Vagina (tissue), 2 donors: ENCODE data around the gene ZSWIM2.

ENCODE experiments used
- POLR2A ChIP-seq, 2 donors: fragments of 450-650 bp; IDR thresholded peaks; one replicate each; pipeline ENCODE4 v1.6.1; 2017; ENCODE audit warnings: antibody characterized with exemption in 2 of 2, mild to moderate bottlenecking in 2 of 2, moderate library complexity in 2 of 2
- TF ChIP-seq, protein P1 (sequence below), 3 experiments: fragments of 450-650 bp in 2 of 3; fragments of 200-600 bp in 1 of 3; sonication (generic) in 1 of 3; IDR thresholded peaks; one replicate each; pipeline ENCODE4 v1.5.1; 2017 to 2019; ENCODE audit warnings: antibody characterized with exemption in 3 of 3, mild to moderate bottlenecking in 2 of 3, moderate library complexity in 2 of 3

GRCh38 chr2:186784930-186785329, 64.0 kb downstream of the ZSWIM2 start:
- TF ChIP-seq, protein P1, sequence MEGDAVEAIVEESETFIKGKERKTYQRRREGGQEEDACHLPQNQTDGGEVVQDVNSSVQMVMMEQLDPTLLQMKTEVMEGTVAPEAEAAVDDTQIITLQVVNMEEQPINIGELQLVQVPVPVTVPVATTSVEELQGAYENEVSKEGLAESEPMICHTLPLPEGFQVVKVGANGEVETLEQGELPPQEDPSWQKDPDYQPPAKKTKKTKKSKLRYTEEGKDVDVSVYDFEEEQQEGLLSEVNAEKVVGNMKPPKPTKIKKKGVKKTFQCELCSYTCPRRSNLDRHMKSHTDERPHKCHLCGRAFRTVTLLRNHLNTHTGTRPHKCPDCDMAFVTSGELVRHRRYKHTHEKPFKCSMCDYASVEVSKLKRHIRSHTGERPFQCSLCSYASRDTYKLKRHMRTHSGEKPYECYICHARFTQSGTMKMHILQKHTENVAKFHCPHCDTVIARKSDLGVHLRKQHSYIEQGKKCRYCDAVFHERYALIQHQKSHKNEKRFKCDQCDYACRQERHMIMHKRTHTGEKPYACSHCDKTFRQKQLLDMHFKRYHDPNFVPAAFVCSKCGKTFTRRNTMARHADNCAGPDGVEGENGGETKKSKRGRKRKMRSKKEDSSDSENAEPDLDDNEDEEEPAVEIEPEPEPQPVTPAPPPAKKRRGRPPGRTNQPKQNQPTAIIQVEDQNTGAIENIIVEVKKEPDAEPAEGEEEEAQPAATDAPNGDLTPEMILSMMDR (IDR thresholded peaks at IDR 0.05): no peak
- no peak for TF ChIP-seq POLR2A (IDR thresholded peaks at IDR 0.05)
